Activated CD8-positive, alpha-beta memory T cell treated with anti-CD3 and anti-CD28 coated beads, Interleukin-2, amount 50 U/mL, for 48 hours (primary cell): ENCODE measurements around the gene SDHA.
"Not testable (repeated sequence)": the region's sequence is repeated elsewhere in the genome, so short reads cannot be mapped to it uniquely, and the experiment has no call there.

Experiments
- DNase-seq: peaks from one replicate; pipeline ENCODE4 v3.0.0-alpha.2; 2020

Gene SDHA

DNA sequence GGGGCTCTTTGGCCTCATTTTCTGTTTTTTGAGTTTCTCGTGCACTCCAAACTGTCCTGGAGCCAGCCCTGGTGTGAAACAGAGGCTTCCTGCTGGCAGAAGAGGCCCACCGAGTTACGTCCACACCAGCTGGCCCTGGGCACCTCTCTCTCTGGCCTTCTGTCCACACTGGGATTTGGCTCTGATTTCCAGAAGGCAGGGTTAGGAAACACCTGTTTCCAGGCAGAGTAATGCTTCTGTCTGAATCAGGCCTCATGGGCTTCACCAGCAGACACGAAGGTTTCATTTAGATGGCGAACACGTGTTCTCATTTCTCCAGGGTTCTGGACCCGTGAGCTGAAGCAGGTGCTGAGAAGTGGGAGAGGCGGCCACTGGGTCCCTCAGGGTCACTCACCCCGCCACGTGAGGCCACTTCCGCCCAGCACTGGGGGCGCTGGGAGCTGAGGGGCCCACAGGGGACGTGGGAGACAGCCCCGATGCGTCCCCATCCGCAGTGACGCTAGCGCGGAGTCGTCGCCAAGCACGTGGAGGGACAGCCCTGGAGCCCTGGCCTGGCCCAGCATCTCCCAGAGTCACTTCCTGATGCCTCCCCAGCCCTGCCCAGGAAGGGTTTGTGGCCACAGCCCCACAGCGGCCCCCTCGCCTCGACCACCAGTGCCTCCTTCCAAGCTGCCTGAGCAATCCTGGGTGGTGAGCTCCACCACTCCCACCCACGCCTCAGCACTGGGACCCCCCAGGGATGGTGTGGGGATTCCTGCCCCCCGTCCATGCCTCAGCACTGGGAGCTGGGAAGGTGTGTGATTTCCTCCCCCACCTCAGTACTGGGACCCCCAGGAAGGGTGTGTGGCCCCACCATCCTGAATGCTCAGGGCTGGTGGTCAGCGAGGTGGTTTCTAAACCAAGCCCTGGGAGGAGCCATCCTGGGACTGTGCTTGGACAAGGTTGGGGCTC is 31.8 kb upstream of the SDHA start:
- no peak for DNase-seq

DNA sequence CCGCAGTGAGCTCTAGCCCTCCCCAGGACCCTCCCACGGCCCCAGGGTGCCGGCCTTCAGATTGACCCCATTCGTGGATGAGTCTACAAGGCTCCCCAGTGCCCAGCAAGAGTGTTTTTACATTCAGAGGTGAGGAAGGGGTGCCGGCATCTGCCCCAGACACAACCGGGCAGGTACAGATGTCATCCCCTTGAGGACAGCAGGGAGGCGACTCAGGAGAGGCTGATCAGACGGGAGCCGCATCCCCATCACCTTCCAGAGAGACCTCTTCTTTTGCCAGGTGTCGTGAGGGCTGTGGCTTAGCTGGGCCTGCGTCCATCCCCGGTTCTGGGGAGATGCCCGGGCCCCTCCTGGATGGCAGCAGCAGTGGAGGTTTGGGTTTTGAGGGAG is 31.1 kb upstream of the SDHA start:
- no peak for DNase-seq

DNA sequence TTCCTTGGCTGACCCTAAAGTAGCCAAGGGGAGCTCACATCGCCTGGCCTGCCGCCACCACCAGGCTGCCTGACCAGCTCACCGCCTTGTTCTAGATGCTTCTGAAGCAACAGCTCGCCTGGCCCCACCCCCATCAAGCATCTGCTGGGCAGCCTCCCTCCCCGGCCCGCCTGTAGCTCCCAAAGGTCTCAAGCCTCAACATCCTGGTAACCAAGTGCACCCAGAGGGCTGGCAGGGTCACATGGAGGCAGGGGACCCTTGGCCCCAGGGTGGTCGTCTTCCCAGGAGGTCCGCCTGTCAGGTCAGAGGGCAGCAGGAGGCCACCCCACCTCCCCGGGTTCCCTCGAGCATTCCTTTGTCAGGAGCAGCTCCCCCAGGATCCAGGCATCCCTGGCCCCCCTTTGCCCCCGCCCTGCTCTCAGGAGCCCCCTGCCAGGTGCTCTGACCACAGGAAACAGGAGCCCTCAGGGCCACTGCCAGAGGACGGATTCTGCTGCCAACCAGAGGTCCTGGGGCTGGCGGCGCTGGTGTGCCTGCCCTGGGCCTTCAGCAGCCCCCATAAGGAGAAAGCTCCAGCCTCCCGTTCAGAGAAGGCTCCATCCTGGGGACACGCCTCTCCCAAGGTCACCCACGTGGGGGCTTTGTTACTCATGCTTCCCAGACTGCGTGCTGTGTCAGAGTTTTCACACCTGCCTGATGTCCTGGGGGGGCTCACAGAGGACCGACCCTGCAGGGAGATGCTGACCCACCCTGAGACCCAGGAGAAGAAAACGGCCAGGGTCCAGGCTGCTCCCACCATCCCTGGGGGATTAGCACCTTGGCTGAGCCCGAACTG is 30.3 kb upstream of the SDHA start:
- DNase-seq: no peak

DNA sequence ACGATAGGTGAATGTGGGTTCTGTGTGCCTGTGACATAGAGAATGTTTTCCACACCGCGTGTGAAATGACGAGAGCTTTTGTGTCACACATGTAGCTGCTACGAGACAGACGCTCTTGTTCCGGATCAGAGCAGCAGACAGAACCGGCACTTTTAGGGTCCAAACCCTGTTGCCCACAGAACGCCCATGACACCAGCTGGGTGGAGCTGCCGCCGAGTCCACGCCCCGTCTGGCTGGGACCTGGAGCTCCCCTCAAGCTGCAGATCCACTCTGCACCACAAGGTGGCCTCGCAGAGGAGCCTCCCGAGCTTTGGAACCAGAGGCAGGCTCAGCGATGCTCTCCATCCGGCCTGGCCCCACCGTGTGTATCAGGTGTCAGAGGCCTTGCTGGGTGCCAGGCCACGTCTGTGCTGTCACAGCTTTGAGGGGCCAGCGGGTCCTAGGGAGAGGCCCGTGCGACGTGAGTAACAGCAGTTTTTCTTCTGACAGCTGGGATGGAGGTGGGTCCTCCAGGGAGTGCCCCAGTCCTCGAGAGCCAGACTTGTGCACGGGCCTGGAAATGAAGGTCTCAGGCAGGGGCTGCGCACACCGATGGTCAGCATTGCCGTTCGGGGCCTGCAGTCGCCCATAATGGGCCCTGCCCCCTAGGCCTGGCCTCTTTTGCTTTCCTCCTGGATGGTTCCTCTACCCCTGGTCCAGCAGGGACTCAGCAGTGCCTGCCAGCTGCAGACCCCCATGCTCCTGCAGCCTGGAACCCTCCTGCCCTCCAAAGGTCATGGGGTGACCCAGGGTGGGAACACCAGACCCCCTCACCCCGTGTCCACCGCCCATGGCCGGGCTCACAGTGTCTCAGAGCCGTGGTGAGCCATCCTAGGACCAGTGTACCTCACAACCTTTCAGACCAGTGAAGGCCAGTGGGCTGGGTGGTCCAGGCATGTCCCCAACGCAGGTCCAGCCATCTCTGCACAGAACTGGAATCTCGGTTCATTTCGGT is 29.3 kb upstream of the SDHA start:
- peak; percentile 93 for DNase-seq

DNA sequence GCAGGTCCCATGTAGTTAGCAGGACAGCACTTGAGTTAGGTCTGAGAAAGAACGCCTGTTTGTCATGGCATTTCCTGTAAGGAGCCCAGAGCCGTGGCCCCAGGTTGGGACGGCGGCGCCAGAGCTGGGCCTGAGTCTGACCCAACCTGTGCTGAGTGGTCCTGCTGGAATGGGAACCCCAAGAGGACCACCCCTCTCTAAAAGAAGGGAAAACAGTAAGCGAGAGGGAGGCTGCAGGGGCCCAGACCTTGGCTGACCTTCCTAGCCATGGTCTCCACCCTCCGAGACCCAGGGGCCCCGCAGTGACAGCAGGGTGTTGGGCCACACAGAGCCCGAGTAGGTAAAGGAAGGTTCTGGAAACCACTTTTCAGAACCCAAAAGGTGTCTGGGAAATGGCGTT is 28.6 kb upstream of the SDHA start:
- DNase-seq: no peak

DNA sequence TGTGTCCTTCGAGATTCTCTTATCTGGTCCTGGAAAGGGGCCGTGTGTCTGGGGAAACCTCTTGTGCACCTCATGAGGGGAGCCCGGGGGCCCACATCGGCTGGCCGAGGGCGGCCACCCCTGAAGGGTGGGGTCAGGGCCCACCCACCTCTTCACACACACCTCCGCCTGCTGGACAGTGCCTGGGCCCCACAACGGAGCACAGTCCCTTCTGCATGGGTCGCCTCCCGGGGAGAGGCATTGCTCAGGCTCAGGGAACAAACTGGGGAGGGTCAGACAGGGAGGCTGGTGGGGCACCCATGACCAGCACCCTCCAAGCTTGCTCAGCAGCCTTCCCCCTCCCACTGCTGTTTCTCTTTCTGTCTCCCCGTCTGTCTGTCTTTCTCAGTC is 28.1 kb upstream of the SDHA start:
- DNase-seq: no peak

DNA sequence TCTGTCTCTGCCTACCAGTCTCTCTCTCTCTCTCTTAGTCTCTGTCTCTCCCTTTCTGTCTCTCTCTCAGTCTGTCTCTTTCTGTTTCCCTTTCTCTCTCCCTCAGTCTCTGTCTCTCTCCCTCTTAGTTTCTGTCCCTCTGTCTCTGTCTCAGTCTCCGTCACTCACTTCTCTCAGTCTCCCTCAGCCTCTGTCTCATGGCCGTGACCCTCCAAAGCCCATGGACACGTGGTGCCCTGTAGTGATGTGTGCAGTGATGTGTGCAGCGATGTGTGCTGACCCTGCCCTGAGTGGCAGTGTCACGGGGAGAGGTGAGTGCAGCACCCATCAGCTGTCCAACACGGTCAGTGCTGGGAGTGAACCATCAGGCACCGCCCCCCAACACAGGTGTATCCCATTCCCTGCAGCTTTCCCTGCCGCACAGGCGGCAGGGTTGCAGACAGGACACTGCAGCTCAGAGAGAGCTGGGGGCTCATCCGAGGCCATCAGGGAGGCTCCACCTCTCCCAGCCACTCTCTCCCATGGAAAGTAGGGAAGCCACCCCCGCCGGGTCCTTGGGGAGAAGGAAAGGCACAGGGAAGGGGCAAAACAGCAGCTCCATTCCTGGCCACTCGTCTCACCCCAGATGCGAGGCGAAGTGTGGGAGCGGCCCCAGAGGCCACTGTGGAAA is 27.6 kb upstream of the SDHA start:
- DNase-seq: no peak

DNA sequence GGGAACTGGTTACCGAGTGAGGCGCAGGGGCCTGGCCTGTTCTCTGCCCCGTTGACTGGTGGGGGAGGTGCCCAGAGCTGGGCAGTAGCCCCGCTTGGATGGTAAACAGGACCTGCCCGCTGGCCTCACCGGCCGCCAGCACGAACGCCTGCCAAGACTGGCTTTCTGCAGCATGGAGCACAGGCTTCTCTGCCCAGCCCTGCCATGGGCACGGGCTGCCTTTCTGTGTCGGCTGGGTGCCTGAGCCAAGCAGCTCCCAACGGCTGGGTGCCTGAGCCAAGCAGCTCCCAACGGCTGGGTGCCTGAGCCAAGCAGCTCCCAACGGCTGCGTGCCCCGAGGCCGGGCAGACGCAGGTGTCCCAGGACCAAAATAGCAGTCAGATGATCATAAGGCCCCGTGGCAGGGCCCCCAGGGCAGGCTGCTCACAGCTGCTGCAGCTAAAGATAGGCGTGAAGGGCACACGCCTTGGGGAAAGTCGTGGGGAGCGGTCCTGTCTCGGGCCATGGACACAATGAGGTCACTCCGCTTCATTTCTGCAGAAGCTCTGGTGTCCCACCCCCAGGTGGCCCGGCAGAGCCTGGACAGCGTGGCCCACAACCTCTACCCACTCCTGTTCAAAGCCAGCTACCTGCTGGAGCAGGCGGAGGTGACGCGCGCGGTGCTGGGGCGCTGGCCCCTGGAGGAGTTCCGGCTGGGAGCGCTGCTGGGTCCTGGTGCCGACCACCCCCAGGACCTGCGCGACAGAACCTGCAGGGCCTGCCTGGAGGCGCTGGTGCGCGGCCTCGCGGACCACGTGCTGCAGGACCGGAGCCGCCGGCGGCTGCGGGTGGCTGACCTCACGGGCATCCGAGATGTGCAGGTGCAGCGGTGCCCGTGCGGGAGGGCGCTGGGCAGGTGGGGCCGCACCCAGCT is 26.8 kb upstream of the SDHA start, which contains the start of gene LRRC14B:
TSS of gene LRRC14B (plus strand) at position 460 of the 913 bp plus-strand sequence. CDS start at position 504, 44 bp downstream.
- peak; percentile 59 for DNase-seq

DNA sequence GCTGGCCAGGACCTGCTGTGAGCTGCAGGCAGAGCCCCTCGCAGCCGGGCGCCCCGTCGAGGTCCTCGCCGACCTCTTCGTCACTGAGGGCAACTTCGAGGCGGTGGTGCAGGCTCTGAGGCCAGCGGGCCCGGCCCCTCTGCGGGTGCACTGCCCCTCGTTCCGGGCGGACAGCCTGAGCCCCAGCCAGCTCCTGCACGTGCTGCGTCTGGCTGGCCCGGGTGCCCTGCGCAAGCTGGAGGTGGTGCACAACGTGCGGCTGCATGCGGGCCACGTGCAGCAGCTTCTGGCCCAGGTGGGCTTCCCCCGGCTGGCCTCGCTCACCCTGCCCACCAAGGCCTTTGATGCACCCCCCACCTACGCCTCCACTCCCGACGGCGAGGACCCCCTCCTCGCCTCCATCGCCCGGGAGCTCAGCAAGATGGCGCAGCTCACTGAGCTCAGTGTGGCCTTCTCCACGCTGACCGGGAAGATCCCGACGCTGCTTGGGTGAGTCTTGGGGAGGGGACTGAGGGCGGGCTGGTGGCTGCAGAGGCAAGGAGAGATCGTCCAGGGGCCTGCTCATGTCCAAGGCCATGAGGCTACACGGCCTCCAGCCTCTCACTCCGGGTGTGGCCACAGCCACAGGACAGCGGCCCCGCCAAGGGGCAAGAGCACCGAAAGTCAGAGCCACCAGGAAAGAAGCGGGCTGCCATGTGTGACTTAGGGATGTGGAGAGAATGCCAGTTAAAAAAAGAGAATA is 26.0 kb upstream of the SDHA start:
- no peak for DNase-seq

DNA sequence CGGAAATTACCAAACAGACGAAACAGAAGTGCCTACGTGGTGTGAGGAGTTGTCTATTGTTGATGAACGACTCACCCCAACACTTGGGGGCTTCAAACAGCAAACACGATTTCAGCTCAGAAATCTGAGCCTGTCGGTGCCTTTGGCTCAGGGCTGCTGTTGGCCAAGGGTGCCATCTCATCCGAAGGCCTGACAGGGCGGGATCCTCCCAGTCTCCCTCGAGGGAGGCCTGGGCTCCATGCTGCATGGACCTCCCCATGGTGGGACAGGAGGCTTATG is 25.5 kb upstream of the SDHA start:
- no peak for DNase-seq

DNA sequence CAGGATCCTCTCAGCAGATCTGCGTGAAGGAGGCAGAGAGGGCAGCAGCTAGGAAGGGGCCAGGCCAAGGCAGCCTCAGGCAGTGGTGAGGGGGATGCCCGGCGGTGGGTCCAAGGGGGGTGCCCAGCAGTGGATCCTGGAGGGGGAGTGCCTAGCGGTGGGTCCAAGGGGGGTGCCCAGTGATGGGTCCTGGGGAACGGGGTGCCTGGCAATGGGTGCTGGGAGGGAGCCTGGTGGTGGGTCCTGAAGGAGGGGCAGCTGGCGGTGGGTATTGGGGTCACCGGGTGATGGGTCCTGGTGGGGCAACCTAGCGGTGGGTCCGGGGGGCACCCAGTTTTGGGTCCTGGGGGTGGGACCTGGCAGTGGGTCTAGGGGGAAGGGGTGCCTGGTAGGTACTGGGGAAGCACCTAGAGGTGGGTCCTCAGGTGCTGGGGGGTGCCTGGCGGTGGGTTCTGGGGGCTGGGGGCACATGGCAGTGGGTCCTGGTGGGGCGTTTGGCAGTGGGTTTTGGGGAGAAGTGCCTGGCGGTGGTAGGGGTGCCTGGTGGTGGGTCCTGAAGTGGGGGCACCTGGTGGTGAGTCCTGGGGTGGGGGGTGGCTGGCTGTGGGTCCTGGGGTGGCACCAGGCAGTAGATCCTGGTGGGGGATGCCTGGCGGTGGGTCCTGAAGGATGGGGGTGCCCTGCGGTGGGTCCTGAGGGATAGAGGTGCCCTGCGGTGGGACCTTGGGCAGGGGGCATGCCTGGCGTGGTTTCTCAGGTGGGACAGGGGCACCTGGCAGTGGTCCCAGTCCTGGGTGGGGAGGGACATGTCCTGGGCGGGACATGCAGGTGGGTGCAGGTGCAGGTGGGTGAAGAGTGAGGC is 24.9 kb upstream of the SDHA start:
- no peak for DNase-seq

DNA sequence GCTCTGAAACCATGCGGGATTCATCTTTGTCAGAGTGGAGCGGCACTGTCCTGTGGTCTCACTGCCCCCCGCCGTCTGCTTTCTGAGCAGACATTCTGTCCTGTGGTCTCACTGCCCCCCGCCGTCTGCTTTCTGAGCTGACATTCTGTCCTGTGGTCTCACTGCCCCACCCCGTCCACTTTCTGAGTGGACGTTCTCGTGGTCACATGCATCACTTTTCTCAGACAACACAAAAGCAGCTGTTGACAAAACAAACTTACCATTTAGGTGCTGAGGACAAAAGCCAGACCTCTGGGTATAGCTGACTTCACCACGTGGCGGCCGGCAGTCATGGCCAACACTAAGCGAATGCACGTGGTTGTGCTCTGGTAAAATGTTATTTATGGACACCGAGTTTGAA is 24.0 kb upstream of the SDHA start:
- no peak for DNase-seq

DNA sequence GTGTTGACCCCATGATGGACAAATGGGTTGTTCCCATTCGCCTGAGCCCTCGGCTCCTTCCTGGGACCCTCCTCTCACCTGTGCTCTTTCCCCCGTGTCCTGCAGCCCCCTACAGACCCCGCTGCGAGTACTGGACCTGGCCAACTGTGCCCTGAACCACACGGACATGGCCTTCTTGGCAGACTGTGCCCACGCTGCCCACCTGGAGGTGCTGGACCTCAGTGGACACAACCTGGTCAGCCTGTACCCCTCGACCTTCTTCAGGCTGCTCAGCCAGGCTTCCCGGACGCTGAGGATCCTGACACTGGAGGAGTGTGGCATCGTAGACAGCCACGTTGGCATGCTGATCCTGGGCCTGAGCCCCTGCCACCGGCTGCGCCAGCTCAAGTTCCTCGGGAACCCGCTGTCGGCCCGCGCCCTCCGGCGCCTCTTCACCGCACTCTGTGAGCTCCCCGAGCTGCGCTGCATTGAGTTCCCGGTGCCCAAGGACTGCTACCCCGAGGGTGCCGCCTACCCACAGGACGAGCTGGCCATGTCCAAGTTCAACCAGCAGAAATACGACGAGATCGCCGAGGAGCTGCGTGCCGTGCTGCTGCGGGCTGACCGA is 23.4 kb upstream of the SDHA start:
- DNase-seq: no peak

DNA sequence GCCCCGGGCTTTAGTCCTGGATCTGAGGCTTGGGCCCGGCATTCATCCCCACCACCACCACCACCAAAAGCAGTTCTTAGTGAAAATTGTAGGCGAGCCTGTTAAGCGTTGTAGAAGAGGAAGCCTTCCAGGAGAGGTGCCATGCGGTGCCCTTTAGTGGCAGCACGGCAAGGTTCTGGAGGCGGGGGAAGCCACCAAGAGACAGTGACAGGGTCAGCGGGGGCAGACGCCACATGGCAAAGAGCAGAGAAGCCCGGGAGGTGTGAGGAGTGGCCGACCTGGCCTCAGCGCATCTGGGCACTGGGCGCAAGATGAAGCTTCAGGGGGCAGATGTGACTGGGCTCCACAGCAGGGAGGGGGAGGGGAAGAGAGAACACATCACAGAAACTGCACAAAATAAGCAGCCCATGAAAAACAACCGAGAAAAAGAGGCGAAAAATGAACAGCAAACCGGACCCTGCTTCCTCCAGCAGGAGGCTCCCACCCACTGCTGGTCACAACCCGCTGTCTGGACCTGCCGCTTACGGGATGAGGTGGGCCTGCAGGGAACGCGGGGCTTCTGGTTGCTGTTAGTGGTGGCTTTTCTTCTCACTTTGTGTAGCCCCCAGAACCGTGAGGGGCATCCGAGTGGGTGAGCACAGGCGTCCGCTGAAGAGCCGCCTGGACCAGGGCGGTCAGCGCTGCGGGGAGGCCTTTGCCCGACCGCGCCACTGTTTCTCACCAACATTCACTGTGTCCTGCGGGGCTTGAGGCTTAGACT is 22.5 kb upstream of the SDHA start:
- DNase-seq: no peak

DNA sequence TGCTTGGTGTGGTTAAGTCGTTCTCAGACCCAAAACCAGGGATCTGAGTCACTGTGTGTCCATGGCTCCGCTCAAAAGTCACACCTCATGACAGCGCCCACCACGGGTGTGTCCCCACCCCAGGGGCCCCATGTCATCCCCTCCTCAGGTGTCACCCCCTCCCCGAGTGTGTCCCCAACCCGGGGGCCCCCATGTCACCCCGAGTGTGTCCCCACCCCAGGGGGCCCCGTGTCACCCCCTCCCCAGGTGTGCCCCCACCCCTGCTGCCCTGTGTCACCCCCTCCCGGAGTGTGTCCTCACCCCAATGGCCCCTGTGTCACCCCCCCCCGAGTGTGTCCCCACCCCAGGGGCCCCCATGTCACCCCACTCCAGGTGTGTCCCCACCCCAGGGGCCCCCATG is 21.8 kb upstream of the SDHA start:
- no peak for DNase-seq

DNA sequence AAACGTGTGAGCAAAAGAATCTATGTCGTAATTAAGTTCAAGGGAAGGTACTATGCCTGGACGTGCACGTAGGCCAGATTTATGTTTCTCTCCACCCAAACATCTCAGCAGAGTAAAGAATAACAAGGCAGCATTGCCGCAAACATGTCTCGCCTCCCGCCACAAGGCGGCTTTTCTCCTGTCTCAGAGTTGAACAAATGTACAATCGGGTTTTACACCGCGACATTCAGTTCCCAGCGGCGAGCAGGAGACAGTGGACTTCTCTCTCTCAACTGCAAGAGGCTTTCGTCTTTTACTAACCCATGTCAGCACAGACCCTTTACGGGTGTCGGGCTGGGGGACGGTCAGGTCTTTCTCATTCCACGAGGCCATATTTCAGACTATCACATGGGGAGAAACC is 21.1 kb upstream of the SDHA start:
- DNase-seq: not testable (repeated sequence)

DNA sequence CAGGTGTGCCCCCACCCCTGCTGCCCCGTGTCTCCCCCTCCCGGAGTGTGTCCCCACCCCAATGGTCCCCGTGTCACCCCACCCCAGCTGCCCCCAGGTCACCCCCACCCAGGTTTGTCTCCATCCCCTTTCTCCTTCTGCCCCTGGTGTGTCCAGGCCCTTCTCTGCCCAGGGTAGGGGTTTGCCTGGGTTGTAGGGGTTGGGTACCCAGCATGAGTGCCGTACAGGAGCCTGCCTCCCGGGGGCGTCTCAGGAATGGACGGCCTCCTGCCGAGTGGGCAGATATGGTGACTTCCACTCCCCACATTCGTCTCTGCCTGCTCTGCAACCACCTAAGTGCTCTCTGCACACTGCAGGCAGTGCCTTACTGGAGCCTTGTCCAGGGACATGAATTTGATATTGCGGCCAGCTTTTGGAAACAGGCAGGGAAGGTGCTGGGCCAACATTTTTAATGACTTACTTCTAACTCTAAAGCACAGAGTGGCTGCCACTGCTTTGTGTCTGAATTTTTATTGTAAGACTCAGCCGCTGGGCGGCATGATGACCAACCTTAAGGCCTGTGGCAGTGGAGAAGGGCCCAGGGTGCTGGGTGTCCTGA is 20.1 kb upstream of the SDHA start:
- DNase-seq: no peak
